Stimulated activated CD4-positive, alpha-beta T cell treated with anti-CD3 and anti-CD28 coated beads, Interleukin-2, amount 100 ng/mL, for 48 hours (primary cell): ENCODE data around the gene HSP90AB1.

Experiments
- DNase-seq, 2 donors: peaks; one replicate each; pipeline ENCODE4 v3.0.0-alpha.2; 2020

Gene HSP90AB1

GRCh38 chr6:44292661-44293365 lies 45.9 kb downstream of the HSP90AB1 start:
- no peak for DNase-seq

- no peak for DNase-seq
Measured at GRCh38 chr6:44294832-44295791, 48.2 kb downstream of the HSP90AB1 start.

GRCh38 chr6:44297063-44298038 lies 50.5 kb downstream of the HSP90AB1 start:
- peak; percentile 50 for DNase-seq

GRCh38 chr6:44298055-44298803 lies 51.3 kb downstream of the HSP90AB1 start:
- DNase-seq: no peak

- no peak for DNase-seq
Measured at GRCh38 chr6:44298864-44299263, 52.0 kb downstream of the HSP90AB1 start.

- no peak for DNase-seq
Measured at GRCh38 chr6:44300292-44300823, 53.5 kb downstream of the HSP90AB1 start.

GRCh38 chr6:44301106-44301505 lies 54.2 kb downstream of the HSP90AB1 start:
- no peak for DNase-seq

- DNase-seq: no peak
Measured at GRCh38 chr6:44301782-44302564, 55.1 kb downstream of the HSP90AB1 start.

GRCh38 chr6:44302856-44303255 lies 56.0 kb downstream of the HSP90AB1 start:
- no peak for DNase-seq
